Glutamatergic neuron (in vitro differentiated cells): ENCODE data around the gene SCAMP1. TPM values are rescaled to one million over a fixed set of nuclear protein-coding genes. Genes with fewer than 3 reads are reported as not detected.

Experiments
- DNase-seq: peaks from one replicate; pipeline ENCODE4 v3.0.0; 2022
- H3K27ac Mint-ChIP-seq: one replicate; pipeline ENCODE4 v1.8.0; 2020; ENCODE audit warnings: mild to moderate bottlenecking, mixed read lengths, inconsistent platforms; ENCODE audit not compliant: unreplicated experiment
- H3K27me3 Mint-ChIP-seq: one replicate; pipeline ENCODE4 v1.8.0; 2020; ENCODE audit warnings: mild to moderate bottlenecking, moderate library complexity, mixed read lengths, inconsistent platforms; ENCODE audit not compliant: unreplicated experiment
- H3K36me3 Mint-ChIP-seq: one replicate; pipeline ENCODE4 v1.8.0; 2020; ENCODE audit warnings: mild to moderate bottlenecking, mixed read lengths, inconsistent platforms; ENCODE audit not compliant: unreplicated experiment
- H3K4me1 Mint-ChIP-seq: one replicate; pipeline ENCODE4 v1.8.0; 2020; ENCODE audit warnings: mild to moderate bottlenecking, low read depth, mixed read lengths, inconsistent platforms; ENCODE audit not compliant: unreplicated experiment
- H3K4me3 Mint-ChIP-seq: one replicate; pipeline ENCODE4 v1.8.0; 2020; ENCODE audit warnings: mild to moderate bottlenecking, mixed read lengths, inconsistent platforms; ENCODE audit not compliant: unreplicated experiment
- H3K9me3 Mint-ChIP-seq: one replicate; pipeline ENCODE4 v1.8.0; 2020; ENCODE audit warnings: mild to moderate bottlenecking, moderate library complexity, mixed read lengths, inconsistent platforms; ENCODE audit not compliant: unreplicated experiment
- total RNA-seq: library from RNA; stranded (reverse); fragmentation: NEBNext Ultra II Directional; extraction: Animal tissue kit (Norgen Biotek cat#: 25700); gene quantifications from one replicate; pipeline ENCODE4 v1.2.1, GENCODE V29; 2021; ENCODE audit not compliant: unreplicated experiment
- TF ChIP-seq, protein P1 (sequence below): fragments of 200-600 bp; sonication (generic); IDR thresholded peaks from one replicate; pipeline ENCODE4 v1.5.0; 2021; ENCODE audit not compliant: partially characterized antibody, unreplicated experiment

The SCAMP1 gene
- total RNA-seq, 1 donor from 2014 or later = 36.2 TPM

DNA sequence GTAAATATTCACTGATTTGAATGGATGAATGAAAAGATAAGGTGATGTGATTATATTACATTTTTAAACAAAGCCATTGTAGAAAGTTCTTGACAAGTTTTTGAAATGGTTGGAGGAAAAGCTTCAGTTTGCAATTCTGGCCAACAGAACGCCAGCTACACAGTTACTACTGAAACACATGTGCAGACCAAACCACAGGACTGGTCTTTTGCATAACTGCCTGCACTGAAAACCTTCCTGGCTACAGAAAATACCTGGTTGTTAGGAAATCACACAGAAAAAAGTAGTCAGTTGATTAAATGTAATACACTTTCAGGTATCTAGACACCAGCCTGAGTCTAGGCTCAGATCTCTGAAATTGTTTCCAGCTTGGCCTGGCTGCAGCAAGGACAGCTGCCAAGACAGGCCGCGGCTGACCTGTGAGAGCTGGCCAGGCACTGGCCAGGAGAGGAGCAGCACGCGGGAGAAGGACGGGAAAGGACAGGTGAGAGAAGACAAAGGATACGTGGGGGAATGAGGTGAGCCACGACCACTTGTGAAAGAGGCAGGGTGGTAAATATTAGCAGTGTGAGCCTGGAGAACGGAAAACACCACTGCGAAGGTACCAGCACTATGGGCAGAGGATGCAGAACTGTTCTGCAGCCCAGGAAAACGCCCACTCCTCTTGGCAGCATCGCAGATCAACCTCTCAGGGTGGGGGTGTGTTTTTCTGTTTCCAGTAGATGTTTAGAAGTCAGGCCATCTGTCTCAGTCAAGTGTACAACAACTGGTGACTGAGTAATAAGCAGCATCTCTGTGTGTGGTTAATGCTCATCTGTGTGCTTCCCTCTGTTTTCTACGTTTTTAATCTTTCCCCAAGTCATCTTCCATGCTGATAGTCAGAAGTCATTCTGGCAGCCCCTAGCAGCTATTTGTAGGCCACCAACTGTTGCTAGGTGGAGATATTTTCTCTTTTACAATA is 137.4 kb downstream of the SCAMP1 start:
- Mint-ChIP-seq H3K4me3 (peak overlapping the region; percentile 75), H3K36me3 (no peaks in the 10 kb centered on the region), H3K27me3 (peaks cover 5% of the 10 kb centered on the region), H3K27ac (peak overlapping the region; percentile 49), H3K4me1 (peaks cover 41% of the 10 kb centered on the region), H3K9me3 (peaks cover 6% of the 10 kb centered on the region)
- DNase-seq = no peak
- TF ChIP-seq, protein P1, sequence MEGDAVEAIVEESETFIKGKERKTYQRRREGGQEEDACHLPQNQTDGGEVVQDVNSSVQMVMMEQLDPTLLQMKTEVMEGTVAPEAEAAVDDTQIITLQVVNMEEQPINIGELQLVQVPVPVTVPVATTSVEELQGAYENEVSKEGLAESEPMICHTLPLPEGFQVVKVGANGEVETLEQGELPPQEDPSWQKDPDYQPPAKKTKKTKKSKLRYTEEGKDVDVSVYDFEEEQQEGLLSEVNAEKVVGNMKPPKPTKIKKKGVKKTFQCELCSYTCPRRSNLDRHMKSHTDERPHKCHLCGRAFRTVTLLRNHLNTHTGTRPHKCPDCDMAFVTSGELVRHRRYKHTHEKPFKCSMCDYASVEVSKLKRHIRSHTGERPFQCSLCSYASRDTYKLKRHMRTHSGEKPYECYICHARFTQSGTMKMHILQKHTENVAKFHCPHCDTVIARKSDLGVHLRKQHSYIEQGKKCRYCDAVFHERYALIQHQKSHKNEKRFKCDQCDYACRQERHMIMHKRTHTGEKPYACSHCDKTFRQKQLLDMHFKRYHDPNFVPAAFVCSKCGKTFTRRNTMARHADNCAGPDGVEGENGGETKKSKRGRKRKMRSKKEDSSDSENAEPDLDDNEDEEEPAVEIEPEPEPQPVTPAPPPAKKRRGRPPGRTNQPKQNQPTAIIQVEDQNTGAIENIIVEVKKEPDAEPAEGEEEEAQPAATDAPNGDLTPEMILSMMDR = no peak

DNA sequence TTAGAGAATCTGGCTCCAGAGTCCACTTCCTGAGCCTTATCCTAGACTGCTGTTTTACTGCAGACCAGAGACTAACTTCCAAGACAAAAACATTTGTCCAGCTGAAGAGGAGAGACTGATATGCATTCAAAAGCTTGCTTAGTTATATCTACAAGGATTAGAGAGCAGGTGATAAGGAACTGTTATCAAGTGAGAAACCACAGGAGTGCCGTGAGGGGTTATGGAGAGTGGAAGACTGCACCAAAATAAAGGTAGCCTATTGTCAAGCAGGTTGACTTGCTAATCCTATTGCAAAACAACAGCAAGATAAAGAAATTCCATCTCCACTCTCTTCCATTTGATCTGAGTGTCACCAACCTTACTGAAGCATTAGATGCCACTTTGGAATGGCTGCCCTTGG is 139.1 kb downstream of the SCAMP1 start:
- Mint-ChIP-seq H3K27ac (no peak overlapping the region), H3K4me1 (peaks cover 47% of the 10 kb centered on the region), H3K27me3 (peaks cover 5% of the 10 kb centered on the region), H3K36me3 (no peaks in the 10 kb centered on the region), H3K4me3 (no peak overlapping the region), H3K9me3 (peaks cover 3% of the 10 kb centered on the region)
- TF ChIP-seq, protein P1 = no peak
- no peak for DNase-seq

DNA sequence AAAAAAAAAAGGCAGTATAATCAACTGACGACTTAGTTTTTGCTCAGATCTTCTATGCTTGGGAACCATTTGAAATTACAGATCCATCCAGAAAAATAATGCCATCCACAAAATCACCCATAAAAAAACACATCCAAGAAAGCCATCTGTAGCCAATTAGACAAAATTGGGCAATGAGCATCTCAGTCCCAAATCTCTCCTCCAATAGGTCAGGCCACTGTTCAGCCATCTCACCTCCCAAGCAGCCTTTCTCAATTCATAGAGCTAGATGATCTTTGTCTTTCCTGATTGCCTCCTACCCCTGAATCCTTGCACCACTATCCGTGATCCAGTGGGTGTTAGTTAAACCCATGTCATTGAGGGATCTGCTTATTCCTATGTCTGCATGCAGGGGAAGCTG is 139.6 kb downstream of the SCAMP1 start:
- Mint-ChIP-seq H3K9me3 (peaks cover 5% of the 10 kb centered on the region), H3K4me1 (peaks cover 53% of the 10 kb centered on the region), H3K36me3 (no peaks in the 10 kb centered on the region), H3K4me3 (no peak overlapping the region), H3K27me3 (peaks cover 5% of the 10 kb centered on the region), H3K27ac (no peak overlapping the region)
- DNase-seq = no peak
- TF ChIP-seq, protein P1 = no peak

DNA sequence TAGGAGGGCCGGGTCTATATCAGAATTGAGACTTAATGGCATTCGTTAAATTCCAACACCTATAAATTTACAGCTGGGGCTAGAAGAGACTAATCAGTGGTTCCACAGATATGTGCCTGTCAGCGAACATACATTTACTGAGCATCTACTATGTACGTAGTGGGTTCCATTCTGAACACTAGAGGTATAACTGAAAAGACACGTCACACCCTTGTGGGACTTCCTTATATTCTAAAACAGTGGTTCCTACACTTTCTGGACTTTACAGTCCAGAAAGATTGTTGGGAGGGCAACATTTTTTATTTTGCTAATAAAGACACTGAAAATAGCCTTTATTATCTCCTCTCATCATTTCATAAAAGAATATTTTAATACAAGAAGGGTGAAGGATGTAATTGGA is 140.5 kb downstream of the SCAMP1 start:
- Mint-ChIP-seq H3K4me1 (peaks cover 57% of the 10 kb centered on the region), H3K9me3 (peaks cover 2% of the 10 kb centered on the region), H3K36me3 (no peaks in the 10 kb centered on the region), H3K4me3 (no peak overlapping the region), H3K27me3 (peaks cover 5% of the 10 kb centered on the region), H3K27ac (no peak overlapping the region)
- DNase-seq = no peak
- TF ChIP-seq, protein P1 = no peak
